ENCODE data around the gene PPP1R14B. TPM values are rescaled to one million over a fixed set of nuclear protein-coding genes. Genes with fewer than 3 reads are reported as not detected.
A peak's percentile ranks its signal among the peaks of the same experiment; 100 is the strongest.
"Not testable (repeated sequence)": the region's sequence is repeated elsewhere in the genome, so short reads cannot be mapped to it uniquely, and the experiment has no call there.

Gene PPP1R14B
- total RNA-seq, 1 donor from 2014 or later = 238 TPM

DNA sequence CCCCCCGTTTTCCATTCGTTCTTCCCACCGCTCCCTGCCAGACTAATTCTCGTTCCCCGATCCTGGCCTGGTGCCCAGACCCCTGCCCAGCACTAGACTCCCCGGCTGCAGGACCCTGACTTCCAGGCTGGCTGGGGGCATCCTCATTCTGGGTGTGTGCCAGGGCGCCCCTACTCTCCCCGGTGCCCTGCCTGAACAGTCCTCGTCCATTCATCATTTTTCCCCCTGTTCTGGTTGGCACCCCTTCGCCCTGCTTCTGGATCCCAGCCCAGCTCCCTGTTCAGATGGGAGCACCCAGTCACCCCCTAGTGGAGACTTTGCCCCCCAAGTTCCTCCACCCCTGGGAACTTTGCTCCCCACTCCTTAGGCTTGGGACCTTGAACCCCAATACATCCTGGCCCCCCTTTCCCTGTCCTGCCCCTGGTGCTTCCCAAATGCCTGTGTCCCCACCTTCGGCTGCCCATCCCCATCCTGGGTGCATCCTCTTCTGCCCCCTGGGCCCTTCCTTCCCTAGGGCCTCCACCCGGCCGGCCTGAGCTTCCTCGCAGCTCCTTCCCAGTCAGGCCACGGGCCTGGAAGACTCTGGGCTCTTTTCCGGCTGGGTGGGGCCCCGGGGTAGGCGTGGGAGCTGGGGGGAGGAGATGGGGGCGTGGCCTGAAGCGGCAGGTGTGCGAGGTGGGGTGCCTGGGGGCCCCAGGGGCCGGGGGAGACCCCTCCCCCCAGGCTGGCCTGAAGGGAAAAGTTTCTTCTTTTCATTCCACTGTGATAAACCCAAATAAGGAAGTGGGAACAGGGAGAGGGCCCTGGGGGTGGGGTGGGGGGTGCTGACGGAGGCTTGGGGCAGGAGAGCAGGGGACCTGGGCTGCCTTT, 5.5 kb upstream of the PPP1R14B start:
- H3K4me3 Mint-ChIP-seq = peak overlapping the region; percentile 87
- H3K27ac Mint-ChIP-seq = peak overlapping the region; percentile 66
- H3K9me3 Mint-ChIP-seq = no peaks in the 10 kb centered on the region
- H3K4me1 Mint-ChIP-seq (ENCODE audit: low read depth) = peaks cover 12% of the 10 kb centered on the region
- peaks cover 1% of the 10 kb centered on the region for H3K27me3 Mint-ChIP-seq (ENCODE audit: insufficient read depth)
- DNase-seq (ENCODE audit: low spot score) = no peak
- intact Hi-C loops (cut with micrococcal nuclease) = loop anchor here (5.0 kb wide), 1 partner anchor 105 kb away; the partner anchor contains the start of gene RPS6KA4
- no peaks in the 10 kb centered on the region for H3K36me3 Mint-ChIP-seq (ENCODE audit: low read depth)

- peak overlapping the region; percentile 66 for H3K27ac Mint-ChIP-seq
Observed at GRCh38 chr11:64251753-64252002, 4.9 kb upstream of the PPP1R14B start.

GRCh38 chr11:64251016-64251752, 4.4 kb upstream of the PPP1R14B start, which contains the start of gene PLCB3:
Gene PLCB3 (plus strand): TSS chr11:64251530. CDS start chr11:64251650, 120 bp downstream.
- H3K4me3 Mint-ChIP-seq = peak within 1 kb of the TSS; percentile 87
- peaks cover 12% of the 10 kb centered on the region for H3K4me1 Mint-ChIP-seq (ENCODE audit: low read depth)
- DNase-seq (ENCODE audit: low spot score) = peak; percentile 62
- H3K36me3 Mint-ChIP-seq (ENCODE audit: low read depth) = no peaks in the 10 kb centered on the region
- no peaks in the 10 kb centered on the region for H3K9me3 Mint-ChIP-seq
- intact Hi-C loops (cut with micrococcal nuclease) = loop anchor here (1.0 to 5.0 kb wide), 5 partner anchors 10 to 106 kb away; partner anchors contain the start of genes ESRRA, FKBP2, NUDT22 and RPS6KA4
- H3K27me3 Mint-ChIP-seq (ENCODE audit: insufficient read depth) = peaks cover 1% of the 10 kb centered on the region
- peak within 1 kb of the TSS; percentile 66 for H3K27ac Mint-ChIP-seq

More at GRCh38 chr11:64251753-64252002, 4.9 kb upstream of the PPP1R14B start:
- peak overlapping the region; percentile 87 for H3K4me3 Mint-ChIP-seq
- intact Hi-C loops (cut with micrococcal nuclease) = loop anchor here (1.0 to 5.0 kb wide), 5 partner anchors 10 to 106 kb away; partner anchors contain the start of genes ESRRA, FKBP2, NUDT22 and RPS6KA4
- H3K27me3 Mint-ChIP-seq (ENCODE audit: insufficient read depth) = peaks cover 1% of the 10 kb centered on the region
- no peaks in the 10 kb centered on the region for H3K9me3 Mint-ChIP-seq
- no peak for DNase-seq (ENCODE audit: low spot score)
- peaks cover 12% of the 10 kb centered on the region for H3K4me1 Mint-ChIP-seq (ENCODE audit: low read depth)
- no peaks in the 10 kb centered on the region for H3K36me3 Mint-ChIP-seq (ENCODE audit: low read depth)

- Mint-ChIP-seq H3K27ac (no peak overlapping the region), H3K9me3 (no peaks in the 10 kb centered on the region), H3K4me1 (ENCODE audit: low read depth) (peaks cover 12% of the 10 kb centered on the region), H3K36me3 (ENCODE audit: low read depth) (no peaks in the 10 kb centered on the region), H3K4me3 (peak overlapping the region; percentile 81), H3K27me3 (ENCODE audit: insufficient read depth) (peaks cover 1% of the 10 kb centered on the region)
- no peak for DNase-seq (ENCODE audit: low spot score)
- intact Hi-C loops (cut with micrococcal nuclease) = loop anchor here (1.0 to 5.0 kb wide), 5 partner anchors 9 to 107 kb away; partner anchors contain the start of genes ESRRA, FKBP2, NUDT22 and RPS6KA4
Observed at GRCh38 chr11:64250415-64251015, 3.8 kb upstream of the PPP1R14B start.

DNA sequence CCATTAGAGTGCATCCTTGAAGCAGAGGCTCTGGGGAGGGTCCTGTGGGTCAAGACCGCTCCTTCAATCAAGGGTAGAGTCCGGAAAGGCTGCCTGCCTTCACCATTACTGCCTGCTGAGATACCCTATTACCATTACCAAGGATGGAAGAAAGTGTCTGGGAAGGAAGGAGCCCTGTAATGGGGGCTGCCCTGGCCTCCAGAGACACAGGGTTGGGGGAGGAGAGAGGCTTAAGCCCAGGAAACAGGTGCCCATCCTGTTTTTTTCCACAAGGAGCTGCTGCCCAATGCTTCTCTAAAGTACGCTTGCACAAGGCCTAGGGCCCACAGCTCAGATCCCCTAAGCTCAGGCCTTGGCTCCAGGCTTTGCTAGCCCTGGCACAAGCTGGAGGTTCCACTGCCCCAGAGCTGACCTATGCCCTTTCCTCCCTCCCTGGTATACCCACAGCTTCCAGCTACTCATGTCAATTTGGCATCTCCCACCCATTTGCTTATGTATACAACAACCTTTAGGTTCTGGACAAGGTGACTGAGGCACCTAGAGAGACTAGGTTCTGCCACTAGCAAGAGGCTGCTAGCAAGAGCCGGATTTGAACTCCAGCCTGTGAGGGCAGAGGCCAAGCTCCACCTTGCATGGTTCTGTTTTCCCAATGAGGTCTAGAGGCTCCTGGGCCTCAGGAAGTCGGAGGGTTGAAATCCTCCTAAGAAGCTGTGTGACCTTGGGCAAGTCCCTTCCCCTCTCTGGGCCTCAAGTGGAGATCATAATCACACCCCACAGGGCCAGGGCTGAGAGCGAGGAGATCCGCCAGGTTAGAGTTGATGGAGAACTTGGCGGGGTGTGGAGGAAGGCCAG, 3.0 kb upstream of the PPP1R14B start:
- no peaks in the 10 kb centered on the region for H3K9me3 Mint-ChIP-seq
- no peaks in the 10 kb centered on the region for H3K36me3 Mint-ChIP-seq (ENCODE audit: low read depth)
- no peak for DNase-seq (ENCODE audit: low spot score)
- peak overlapping the region; percentile 59 for H3K4me3 Mint-ChIP-seq
- no peak overlapping the region for H3K27ac Mint-ChIP-seq
- H3K4me1 Mint-ChIP-seq (ENCODE audit: low read depth) = peaks cover 12% of the 10 kb centered on the region
- peaks cover 1% of the 10 kb centered on the region for H3K27me3 Mint-ChIP-seq (ENCODE audit: insufficient read depth)
- intact Hi-C loops (cut with micrococcal nuclease) = loop anchor here (5.0 kb wide), 1 partner anchor 108 kb away; the partner anchor contains the start of gene RPS6KA4

DNA sequence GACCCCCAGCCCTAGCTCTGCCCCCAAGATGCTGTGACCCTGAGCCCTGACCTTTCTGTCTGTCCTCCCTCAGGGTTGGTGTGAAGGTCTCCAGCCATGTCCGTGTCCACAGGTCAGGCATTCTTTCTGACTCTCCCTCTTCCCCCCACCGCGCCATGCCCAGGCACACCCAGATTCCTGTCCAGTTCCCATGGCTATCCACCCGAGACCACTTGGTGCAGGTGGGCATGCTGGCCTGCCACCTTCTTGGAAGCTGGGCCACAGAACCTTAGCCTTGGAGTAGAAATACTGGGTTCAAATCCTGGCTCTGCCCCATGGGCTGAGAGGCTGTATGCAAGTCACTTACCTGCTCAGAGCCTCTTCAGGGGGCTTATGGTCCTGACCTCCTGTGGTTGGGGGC, 2.3 kb upstream of the PPP1R14B start:
- Mint-ChIP-seq H3K4me3 (no peak overlapping the region), H3K27ac (no peak overlapping the region), H3K4me1 (ENCODE audit: low read depth) (peaks cover 12% of the 10 kb centered on the region), H3K9me3 (no peaks in the 10 kb centered on the region), H3K36me3 (ENCODE audit: low read depth) (no peaks in the 10 kb centered on the region), H3K27me3 (ENCODE audit: insufficient read depth) (peaks cover 1% of the 10 kb centered on the region)
- DNase-seq (ENCODE audit: low spot score) = no peak
- intact Hi-C loops (cut with micrococcal nuclease) = no loop called here

DNA sequence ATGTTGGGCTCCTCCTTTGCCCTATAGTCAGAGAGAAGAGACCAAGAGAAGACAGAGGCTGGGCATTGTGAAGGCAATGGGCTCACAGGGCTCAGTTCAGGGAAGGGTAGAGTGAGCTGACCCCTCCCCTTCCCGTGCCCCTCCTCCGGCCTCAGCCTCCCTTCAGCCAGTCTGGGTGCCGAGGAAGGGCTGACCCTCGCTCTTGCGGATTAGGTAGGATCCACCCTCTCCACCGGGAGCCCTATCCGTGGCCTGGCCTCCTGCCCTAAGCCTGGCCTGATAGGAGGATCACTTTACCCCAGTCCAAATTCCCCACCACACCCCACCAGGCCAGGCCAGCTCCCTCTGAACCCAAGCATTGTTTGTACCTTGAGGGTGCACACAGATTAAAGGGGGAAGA, 1.8 kb upstream of the PPP1R14B start:
- Mint-ChIP-seq H3K4me1 (ENCODE audit: low read depth) (peaks cover 14% of the 10 kb centered on the region), H3K27me3 (ENCODE audit: insufficient read depth) (peaks cover 1% of the 10 kb centered on the region), H3K4me3 (peak overlapping the region; percentile 77), H3K36me3 (ENCODE audit: low read depth) (no peaks in the 10 kb centered on the region), H3K27ac (no peak overlapping the region), H3K9me3 (no peaks in the 10 kb centered on the region)
- no peak for DNase-seq (ENCODE audit: low spot score)
- intact Hi-C loops (cut with micrococcal nuclease) = no loop called here

- Mint-ChIP-seq H3K27me3 (ENCODE audit: insufficient read depth) (peaks cover 1% of the 10 kb centered on the region), H3K9me3 (no peaks in the 10 kb centered on the region), H3K36me3 (ENCODE audit: low read depth) (peaks cover 2% of the 10 kb centered on the region), H3K4me1 (ENCODE audit: low read depth) (peaks cover 21% of the 10 kb centered on the region), H3K27ac (peak overlapping the region; percentile 44), H3K4me3 (peak overlapping the region; percentile 77)
- intact Hi-C loops (cut with micrococcal nuclease) = no loop called here
- DNase-seq (ENCODE audit: low spot score) = no peak
Observed at GRCh38 chr11:64247729-64248531, 1.2 kb upstream of the PPP1R14B start.

DNA sequence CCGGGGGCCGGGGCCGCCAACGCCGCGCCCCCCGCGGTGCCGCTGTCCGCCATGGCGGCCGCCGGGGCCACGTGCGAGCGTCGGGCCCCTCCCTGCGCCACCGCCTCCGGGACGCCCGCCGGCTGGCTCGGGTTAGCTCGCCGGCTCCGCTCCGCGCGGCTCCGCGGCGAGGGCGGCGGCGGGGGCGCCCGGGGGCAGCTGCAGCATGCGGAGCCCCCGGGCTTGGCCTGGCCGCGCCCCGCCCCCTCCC, 197 bp downstream of the PPP1R14B start:
- not testable (repeated sequence) for DNase-seq (ENCODE audit: low spot score); H3K27me3 Mint-ChIP-seq (ENCODE audit: insufficient read depth); H3K27ac Mint-ChIP-seq; H3K9me3 Mint-ChIP-seq; H3K36me3 Mint-ChIP-seq (ENCODE audit: low read depth)
- Mint-ChIP-seq H3K4me1 (ENCODE audit: low read depth) (peaks cover 29% of the 10 kb centered on the region), H3K4me3 (peak overlapping the region; percentile 86)
- intact Hi-C loops (cut with micrococcal nuclease) = loop anchor here (1.0 kb wide), 4 partner anchors 16 to 59 kb away; partner anchors contain the start of genes DNAJC4 and ESRRA

DNA sequence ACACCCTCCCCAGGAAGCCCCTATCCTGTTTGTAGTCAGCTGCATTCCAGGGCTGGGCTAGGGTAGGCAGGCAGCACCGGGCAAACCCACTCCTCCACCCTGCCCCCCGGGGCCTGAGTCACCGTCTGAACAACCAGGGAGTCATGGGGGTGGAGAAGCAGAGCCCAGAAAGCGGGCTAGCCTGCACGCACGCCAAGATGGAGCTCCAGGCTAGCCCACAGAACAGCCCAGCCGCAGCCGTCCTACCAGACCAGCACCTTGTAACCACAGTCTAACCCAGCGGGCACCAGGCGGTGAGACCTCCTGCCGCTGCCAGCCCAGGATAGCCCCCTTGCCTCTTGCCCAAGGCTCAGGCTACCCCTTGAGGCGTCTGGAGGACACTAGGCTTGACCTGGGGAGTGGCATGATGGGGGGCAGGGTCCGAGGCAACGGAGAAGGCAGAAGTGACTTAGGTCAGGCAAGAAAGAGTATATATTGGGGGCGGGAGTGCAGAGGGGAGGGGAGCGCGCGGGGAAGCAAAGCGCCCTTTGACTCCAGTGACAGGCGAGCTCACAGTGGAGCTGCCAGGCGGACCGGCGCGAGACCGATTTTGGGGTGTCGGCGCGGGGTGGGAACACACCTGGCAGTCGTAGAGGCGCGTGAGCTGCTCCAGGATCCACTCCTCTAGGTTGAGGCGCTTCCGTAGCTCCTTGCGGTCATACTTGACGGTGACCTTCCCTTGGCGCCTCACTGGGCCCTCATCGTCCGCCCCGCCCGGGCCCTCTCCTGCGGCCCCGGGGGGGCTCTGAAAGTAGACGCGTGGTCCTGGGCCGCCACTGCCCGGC, 734 bp downstream of the PPP1R14B start:
- Mint-ChIP-seq H3K4me1 (ENCODE audit: low read depth) (peaks cover 29% of the 10 kb centered on the region), H3K9me3 (no peaks in the 10 kb centered on the region), H3K36me3 (ENCODE audit: low read depth) (peaks cover 5% of the 10 kb centered on the region), H3K4me3 (peak overlapping the region; percentile 94), H3K27ac (peak overlapping the region; percentile 94), H3K27me3 (ENCODE audit: insufficient read depth) (peaks cover 1% of the 10 kb centered on the region)
- DNase-seq (ENCODE audit: low spot score) = peak; percentile 35
- intact Hi-C loops (cut with micrococcal nuclease) = loop anchor here (1.0 kb wide), 4 partner anchors 16 to 59 kb away; partner anchors contain the start of genes DNAJC4 and ESRRA

GRCh38 chr11:64245401-64245796, 1.3 kb downstream of the PPP1R14B start:
- Mint-ChIP-seq H3K36me3 (ENCODE audit: low read depth) (peaks cover 5% of the 10 kb centered on the region), H3K9me3 (no peaks in the 10 kb centered on the region)
- intact Hi-C loops (cut with micrococcal nuclease) = no loop called here

More at GRCh38 chr11:64245401-64245796, 1.3 kb downstream of the PPP1R14B start:
- Mint-ChIP-seq H3K27ac (peak overlapping the region; percentile 94), H3K27me3 (ENCODE audit: insufficient read depth) (peaks cover 1% of the 10 kb centered on the region), H3K4me3 (peak overlapping the region; percentile 94), H3K4me1 (ENCODE audit: low read depth) (peaks cover 31% of the 10 kb centered on the region)
- no peak for DNase-seq (ENCODE audit: low spot score)
